ENCODE data around the gene RSPH4A.
"Not testable (repeated sequence)": the region's sequence is repeated elsewhere in the genome, so short reads cannot be mapped to it uniquely, and the experiment has no call there.

RSPH4A gene

GRCh38 chr6:116629563-116629981 lies 13.3 kb downstream of the RSPH4A start:
- DNase-seq, result no peak

GRCh38 chr6:116631379-116631990 lies 15.2 kb downstream of the RSPH4A start:
- DNase-seq, result no peak

- DNase-seq, result no peak
These were observed 17.4 kb downstream of the RSPH4A start for GRCh38 chr6:116633685-116634084.

GRCh38 chr6:116648156-116648555 lies 31.9 kb downstream of the RSPH4A start:
- no peak for DNase-seq

- DNase-seq, result no peak
These were observed 32.9 kb downstream of the RSPH4A start for GRCh38 chr6:116649129-116649528.

- no peak for DNase-seq
These were observed 35.6 kb downstream of the RSPH4A start for GRCh38 chr6:116651916-116652315.

- DNase-seq, result no peak
These were observed 45.3 kb downstream of the RSPH4A start for GRCh38 chr6:116661594-116661993.

- no peak for DNase-seq
These were observed 45.9 kb downstream of the RSPH4A start for GRCh38 chr6:116662202-116662601.

GRCh38 chr6:116663308-116663707 lies 47.0 kb downstream of the RSPH4A start:
- DNase-seq, result no peak

GRCh38 chr6:116664169-116664568 lies 47.9 kb downstream of the RSPH4A start:
- DNase-seq, result not testable (repeated sequence)

- DNase-seq, result no peak
These were observed 49.2 kb downstream of the RSPH4A start for GRCh38 chr6:116665464-116665863.

- DNase-seq, result no peak
These were observed 50.6 kb downstream of the RSPH4A start for GRCh38 chr6:116666869-116667268.

- DNase-seq, result no peak
These were observed 51.3 kb downstream of the RSPH4A start for GRCh38 chr6:116667623-116668022.

- no peak for DNase-seq
These were observed 56.0 kb downstream of the RSPH4A start for GRCh38 chr6:116672306-116672705.

GRCh38 chr6:116676021-116676420 lies 59.7 kb downstream of the RSPH4A start:
- DNase-seq, result no peak

- peak; percentile 96 for DNase-seq
These were observed 64.8 kb downstream of the RSPH4A start, which contains the start of gene KPNA5 for GRCh38 chr6:116680880-116681672. Gene KPNA5 (plus strand): TSS chr6:116681211. CDS start chr6:116681335, 124 bp downstream.

GRCh38 chr6:116682334-116682712 lies 66.0 kb downstream of the RSPH4A start:
- DNase-seq, result peak; percentile 29
